ENCODE results near the gene P2RY1.
A peak's percentile ranks its signal among the peaks of the same experiment; 100 is the strongest.

Gene P2RY1

GRCh38 chr3:152834776-152835600 is at the start of gene P2RY1:
Gene P2RY1 (plus strand): TSS chr3:152835131. CDS start chr3:152835783, 652 bp downstream.
- DNase-seq (ENCODE audit: extremely low spot score) = peak; percentile 76
- TF ChIP-seq CTCF (IDR thresholded peaks at IDR 0.05; ENCODE audit: control extremely low read depth, extremely low read depth, low read depth, missing control alignments) = peak; percentile 42
- POLR2A ChIA-PET = no interaction called here
- CTCF ChIA-PET = interaction anchor here (0.8 to 3.7 kb wide), 15 partner anchors 10 to 309 kb away, joined by 3 to 18 read pairs (median 3); no protein-coding TSS in a partner anchor

- ChIA-PET POLR2A (no interaction called here), CTCF (no interaction called here)
- no peak for TF ChIP-seq CTCF (IDR thresholded peaks at IDR 0.05; ENCODE audit: control extremely low read depth, extremely low read depth, low read depth, missing control alignments)
- no peak for DNase-seq (ENCODE audit: extremely low spot score)
These were observed 47.8 kb upstream of the P2RY1 start for GRCh38 chr3:152786977-152787681.

DNA sequence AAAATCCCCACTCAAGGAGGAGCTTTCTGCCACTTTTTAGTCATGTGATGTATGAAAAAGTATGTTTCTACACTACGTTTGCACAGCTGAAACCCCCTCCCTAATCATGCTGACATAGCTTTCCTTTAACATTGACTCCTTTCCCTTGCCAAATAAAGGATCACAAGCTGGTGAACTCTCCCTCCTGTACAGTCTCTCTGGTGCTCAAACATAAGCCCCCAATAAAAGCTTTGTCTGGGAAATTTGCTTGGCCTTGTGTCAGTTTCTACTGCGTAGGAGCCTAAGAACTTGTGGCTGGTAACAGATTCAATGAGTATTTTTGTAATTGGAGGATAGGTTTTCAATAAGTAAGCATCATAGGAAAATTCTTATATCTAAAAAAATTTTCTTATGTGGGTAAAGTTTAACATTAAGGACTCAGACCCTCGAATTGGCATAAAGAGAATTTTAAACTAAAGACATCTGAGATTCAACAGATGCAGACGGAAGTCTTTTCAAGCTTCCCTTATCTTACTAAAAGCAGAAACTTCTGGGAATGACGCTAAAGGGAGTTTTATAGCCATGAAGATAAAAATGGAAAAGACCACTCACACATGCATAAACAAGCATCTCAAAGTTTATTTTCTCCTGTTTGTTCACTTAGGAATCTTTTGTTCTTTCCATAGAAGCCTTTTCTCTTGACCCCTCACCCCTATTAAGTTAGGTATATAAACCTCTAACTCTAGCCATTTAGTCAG is 44.1 kb upstream of the P2RY1 start:
- no peak for DNase-seq (ENCODE audit: extremely low spot score)
- TF ChIP-seq CTCF (IDR thresholded peaks at IDR 0.05; ENCODE audit: control extremely low read depth, extremely low read depth, low read depth, missing control alignments) = no peak
- ChIA-PET CTCF (interaction anchor here (1.0 to 1.2 kb wide), 3 partner anchors 11 to 19 kb away, joined by 3 to 4 read pairs (median 3); no protein-coding TSS in a partner anchor), POLR2A (no interaction called here)

- POLR2A ChIA-PET = no interaction called here
- TF ChIP-seq CTCF (IDR thresholded peaks at IDR 0.05; ENCODE audit: control extremely low read depth, extremely low read depth, low read depth, missing control alignments) = no peak
- CTCF ChIA-PET = interaction anchor here (1.0 kb wide), 1 partner anchor 67 kb away, joined by 3 read pairs; no protein-coding TSS in a partner anchor
- DNase-seq (ENCODE audit: extremely low spot score) = no peak
These were observed 41.0 kb upstream of the P2RY1 start for GRCh38 chr3:152793969-152794368.

GRCh38 chr3:152797751-152798432 is 37.0 kb upstream of the P2RY1 start:
- ChIA-PET CTCF (interaction anchor here (1.0 to 1.4 kb wide), 3 partner anchors 8 to 10 kb away, joined by 4 read pairs; no protein-coding TSS in a partner anchor), POLR2A (no interaction called here)
- DNase-seq (ENCODE audit: extremely low spot score) = no peak
- no peak for TF ChIP-seq CTCF (IDR thresholded peaks at IDR 0.05; ENCODE audit: control extremely low read depth, extremely low read depth, low read depth, missing control alignments)

All from GM10248 (cell line).